NCI-H524 treated with DMSO at 0.1 percent for 48 hours (cell line): ENCODE data around the gene PTCD1.
"Not testable (repeated sequence)": the region's sequence is repeated elsewhere in the genome, so short reads cannot be mapped to it uniquely, and the experiment has no call there.

Source experiments
- DNase-seq: peaks from one replicate; lab custom pipeline; 2025; lab: John Stamatoyannopoulos, UW

Gene PTCD1

DNA sequence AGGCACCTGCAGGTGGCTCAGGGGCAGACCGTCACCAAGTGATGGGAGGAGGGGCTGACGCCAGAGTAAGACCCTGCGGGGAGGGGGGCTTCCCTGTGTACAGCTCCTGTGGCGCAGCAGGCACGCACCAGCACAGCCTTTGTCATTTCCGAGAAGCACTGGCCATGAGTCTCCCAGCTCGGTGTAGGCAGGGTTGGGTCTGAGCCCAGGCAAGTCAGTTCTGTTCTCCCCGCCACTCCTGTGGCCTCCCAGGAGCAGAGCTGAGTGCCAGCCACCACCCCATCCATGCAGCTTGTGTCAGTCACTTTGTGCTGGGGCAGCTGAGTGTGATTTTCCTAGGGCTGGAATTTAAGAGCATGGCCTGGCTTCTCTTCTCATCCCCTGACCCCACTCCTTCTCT is 13.3 kb upstream of the PTCD1 start:
- DNase-seq, result no peak

DNA sequence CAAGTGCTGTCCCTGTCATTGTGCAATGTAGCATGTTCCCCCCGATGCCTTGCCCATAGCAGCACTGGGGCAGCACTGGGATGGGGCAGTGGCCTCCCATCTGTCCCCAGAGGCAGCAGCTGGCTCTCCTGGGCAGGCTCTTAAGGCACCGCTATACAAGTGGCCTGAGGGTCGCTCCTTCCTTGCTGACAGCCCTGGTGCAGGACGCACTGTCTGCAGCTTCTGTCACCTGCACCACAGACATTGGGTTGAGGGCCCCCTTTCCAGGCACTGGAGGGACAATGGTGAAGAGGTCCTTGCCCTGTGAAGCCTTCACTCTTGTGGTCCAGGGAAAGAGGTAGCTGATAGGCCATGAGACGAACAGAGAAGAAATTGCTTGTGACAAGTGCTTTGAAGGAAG is 10.7 kb upstream of the PTCD1 start:
- no peak for DNase-seq

DNA sequence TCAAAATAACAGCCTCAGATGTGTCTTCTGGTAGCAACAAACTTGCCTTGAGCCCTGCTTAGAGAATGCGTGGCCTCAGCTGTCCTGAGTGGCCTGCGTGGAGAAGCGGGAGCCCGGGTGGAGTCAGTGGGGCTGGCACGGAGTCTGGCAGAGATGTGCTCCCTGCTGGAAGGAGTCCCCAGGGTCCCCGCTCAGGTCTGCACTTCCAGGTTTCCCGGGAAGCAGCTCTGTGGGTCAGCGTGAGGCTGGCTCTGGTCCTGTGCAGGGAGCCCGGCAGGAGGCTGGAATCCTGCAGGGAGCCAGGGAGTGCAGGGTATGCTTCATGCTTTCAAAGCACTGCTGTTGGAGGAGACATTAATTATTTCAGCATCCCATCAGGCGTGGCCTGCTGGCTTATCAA is 10.3 kb upstream of the PTCD1 start:
- DNase-seq, result no peak

DNA sequence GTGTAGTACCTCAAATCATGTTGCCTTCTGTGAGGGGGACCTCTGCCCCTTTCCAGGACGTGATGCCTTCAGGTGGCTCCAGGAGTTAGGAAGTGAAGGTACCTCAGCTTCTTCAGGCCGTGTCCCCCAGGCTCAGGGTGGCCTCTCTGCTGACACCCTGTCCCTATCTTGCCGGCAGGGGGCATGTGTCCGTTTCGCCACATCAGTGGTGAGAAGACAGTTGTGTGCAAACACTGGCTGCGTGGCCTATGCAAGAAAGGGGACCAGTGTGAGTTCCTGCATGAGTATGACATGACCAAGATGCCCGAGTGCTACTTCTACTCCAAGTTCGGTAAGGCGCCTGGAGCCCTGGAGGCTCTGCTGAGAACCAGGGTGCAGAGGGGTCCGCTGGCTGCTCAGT is 9.3 kb upstream of the PTCD1 start:
- DNase-seq, result no peak

DNA sequence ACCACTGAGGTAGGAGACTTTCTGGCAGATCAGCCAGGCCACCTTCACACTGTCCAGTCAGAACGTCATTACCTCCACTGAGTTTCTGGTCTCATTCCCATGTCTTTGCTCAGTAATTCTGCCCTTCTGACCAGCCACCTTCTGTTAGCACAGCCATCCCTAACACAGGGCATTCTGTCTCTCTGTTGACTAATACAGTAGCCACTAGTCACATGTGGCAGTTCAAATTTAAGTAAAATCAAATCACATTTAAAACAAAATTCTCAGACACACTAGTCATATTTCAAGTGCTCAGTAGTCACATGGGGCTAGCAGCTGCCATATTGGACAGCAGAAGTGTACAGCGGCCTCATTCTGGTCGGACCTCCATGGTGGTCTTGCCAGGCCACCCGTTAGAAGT is 7.5 kb upstream of the PTCD1 start:
- DNase-seq, result no peak

DNA sequence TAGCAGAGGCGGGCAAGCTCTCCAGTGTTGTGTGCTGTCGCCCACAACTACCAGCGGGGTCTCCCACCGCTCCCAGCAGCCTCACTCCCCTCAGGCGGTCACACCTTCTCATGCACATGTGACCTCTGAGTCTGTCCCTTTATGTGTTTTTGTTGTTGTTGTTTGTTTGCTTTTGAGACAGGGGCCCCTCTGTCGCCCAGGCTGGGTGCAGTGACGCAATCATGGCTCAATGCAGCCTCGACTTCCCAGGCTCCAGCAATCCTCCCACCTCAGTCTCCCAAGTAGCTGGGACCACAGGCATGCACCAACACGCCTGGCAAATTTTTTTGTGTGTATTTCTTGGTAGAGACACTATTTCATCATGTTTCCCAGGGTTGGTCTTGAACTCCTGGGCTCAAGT is 1.6 kb upstream of the PTCD1 start:
- DNase-seq, result no peak

DNA sequence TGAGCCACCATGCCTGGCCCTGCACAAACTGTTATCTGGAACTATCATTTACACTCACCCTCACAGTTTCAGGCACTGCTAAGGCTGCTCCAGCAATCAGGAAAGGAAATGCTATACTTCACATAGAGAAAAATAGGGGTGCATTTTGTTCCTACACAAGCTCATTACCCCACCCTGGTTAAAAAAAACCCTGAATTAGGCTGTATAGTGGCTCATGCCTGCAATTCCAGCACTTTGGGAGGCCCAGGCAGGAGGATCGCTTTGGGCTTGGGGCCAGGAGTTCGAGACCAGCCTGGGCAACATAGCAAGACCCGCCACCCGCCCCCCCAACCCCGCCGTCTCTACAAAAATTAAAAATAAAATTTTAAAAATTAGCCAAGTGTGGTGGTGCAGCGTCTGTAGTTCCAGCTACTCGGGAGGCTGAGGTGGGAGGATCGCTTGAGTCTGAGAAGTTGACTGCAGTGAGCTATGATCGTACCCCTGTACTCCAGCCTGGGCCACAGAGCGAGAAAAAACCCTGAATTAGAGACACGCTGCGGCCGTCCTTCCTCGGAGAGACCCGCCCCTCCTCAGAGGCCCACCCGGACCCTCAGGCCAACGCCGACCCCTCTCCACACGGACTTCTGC is 539 bp downstream of the PTCD1 start:
- DNase-seq, result no peak

DNA sequence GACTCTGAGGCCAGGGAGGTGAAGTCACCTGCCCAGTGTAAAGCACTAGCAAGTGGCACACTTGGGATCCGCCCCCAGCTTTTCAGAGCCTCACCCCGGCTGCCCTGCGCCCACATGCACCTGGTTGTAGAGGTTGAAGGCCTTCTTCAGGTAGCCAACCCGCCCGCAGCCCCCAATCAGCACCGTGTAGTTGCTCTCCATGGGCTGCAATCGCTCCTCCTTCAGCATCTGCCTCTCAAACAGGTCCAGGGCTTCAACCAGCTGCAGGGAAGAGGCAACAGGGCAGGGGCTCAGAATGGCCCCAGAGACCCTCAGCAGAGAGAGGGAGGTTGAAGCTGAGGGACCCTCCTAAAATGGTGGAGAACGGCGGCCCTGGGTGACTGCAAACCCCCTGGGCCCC is 5.4 kb downstream of the PTCD1 start:
- DNase-seq, result no peak

DNA sequence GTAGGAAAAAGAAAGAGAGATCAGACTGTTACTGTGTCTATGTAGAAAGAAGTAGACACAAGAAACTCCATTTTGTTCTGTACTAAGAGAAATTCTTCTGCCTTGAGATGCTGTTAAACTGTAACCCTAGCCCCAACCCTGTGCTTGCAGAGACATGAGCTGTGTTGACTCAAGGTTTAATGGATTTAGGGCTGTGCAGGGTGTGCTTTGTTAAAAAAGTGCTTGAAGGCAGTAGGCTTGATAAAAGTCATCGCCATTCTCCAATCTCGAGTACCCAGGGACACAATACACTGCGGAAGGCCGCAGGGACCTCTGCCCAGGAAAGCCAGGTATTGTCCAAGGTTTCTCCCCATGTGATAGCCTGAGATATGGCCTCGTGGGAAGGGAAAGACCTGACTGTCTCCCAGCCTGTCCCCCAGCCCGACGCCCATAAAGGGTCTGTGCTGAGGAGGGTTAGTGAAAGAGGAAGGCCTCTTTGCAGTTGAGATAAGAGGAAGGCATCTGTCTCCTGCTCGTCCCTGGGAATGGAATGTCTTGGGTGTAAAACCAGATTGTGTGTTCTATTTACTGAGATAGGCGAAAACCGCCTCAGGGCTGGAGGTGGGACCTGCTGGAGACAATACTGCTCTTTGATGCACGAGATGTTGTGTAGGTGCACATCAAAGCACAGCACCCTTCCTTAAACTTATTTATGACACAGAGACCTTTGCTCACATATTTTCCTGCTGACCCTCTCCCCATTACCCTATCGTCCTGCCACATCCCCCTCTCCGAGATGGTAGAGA is 6.7 kb downstream of the PTCD1 start:
- DNase-seq, result not testable (repeated sequence)

DNA sequence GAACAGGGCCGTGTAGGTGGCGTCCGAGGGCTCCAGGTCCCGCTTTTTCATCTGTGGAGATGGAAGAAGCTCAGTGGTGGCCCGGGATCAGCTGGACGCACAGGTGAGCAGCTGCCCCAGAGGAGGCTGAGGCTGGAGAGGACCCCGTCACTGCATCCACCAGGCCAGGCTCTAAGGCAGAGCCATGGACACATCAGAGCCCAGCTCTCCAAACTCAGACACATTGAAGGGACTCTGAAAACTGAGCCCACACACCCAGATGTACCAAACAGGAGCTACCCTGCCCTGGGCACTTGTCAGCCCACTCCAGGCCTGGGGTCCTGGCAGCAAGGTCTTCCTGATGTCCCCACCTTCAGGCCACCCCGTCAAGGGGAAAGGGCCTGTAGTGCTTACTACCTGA is 8.8 kb downstream of the PTCD1 start:
- no peak for DNase-seq

DNA sequence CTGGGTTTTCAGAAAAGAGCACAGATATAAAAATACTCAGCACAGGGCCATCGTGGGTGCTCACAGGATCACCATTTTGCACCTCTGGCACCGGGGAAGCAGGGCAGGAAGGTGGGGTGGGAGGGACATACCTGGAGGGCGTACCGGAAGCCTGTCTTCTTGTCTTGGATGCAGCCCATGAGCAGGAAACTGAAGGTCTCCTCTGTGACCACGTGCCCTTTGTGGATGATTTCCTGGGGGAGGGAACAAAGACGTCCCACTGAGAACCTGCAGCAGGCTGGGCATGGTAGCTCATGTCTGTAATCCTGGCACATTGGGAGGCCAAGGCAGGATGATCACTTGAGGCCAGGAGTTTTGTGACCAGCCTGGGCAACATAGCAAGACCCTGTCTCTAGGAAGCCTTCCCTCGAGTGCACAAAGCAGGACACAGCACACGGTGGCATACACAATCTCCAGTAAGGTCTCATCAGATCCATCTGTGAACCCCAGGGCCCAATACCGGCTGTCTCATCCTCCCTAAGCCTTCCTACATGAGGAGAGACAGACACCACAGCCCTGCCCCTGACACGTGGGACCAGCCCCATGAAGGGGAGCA is 9.5 kb downstream of the PTCD1 start:
- DNase-seq, result no peak

DNA sequence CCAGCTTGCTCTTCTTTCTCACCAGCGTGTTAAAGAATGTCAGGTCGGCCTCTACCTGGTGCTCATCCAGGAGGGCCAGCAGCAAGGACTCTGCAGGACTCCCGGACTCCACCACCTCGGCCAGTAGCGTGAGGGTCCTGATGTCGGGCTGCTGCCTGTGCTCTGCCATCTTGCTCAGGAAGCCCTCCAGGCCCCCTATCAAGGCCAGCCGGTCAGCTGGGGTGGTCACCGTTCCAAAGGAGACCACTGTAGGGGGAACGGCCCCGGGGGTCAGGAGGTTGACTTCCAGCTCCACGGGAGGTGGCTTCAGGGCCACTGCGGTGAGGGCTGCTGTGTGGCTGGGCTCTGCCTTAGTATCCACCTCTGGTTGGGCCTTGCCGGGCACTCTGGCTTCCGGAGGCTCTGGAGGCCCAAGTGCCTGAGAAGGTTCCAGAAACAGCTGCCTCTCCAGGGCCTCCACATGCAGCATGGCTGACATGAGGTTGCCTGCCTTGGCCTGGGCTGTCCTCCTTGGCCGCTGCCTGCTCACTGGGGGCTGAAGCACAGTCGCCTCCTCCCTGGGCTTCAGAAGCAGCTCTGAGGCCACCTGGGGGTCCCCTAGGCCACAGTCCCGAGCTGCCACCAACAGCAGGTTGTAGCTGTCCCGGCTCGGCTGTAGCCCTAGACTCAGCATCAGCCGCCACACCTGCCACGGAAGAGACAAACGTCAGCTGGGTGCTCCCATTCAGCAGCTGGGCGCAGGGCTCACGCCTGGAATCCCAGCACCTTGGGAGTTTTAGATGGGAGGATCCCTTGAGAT is 13.5 kb downstream of the PTCD1 start:
- no peak for DNase-seq

DNA sequence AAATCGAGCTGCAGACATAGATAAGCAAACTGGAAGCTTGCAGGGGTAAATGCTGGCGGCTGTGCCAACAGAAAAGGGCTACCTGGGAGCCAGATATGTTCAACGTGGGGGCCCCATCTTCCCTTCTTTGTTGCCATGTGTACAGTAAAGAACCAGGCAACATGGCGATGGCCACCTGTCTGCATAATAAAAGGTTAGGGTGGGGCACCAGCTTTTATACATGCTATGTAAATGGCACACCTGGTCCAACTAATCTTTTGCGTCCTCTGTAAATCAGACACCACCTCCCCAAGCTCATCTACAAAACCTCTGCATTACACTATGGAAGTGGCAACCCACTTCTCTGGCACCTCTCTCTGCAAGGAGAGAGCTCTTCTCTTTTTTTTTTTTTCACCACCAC is 16.0 kb downstream of the PTCD1 start:
- no peak for DNase-seq

DNA sequence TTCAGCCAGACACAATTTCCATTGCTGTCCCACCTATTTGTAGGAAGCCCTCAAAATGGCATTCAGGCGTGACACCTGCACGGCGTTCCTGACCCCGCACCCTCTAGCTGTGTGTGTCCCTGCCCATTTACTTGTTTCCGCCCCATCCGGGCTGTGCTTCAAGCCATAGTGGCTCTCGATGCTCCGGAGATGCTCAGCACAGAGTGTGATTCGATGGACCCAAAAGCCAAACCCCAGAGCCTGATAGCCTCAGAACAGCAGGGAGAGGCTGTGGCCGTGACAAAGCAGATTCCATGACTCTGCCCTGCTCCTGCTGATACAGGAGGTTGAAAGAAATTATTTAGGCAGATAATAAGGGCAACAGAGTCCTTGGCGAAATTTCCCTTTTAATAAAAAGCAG is 16.4 kb downstream of the PTCD1 start:
- no peak for DNase-seq

DNA sequence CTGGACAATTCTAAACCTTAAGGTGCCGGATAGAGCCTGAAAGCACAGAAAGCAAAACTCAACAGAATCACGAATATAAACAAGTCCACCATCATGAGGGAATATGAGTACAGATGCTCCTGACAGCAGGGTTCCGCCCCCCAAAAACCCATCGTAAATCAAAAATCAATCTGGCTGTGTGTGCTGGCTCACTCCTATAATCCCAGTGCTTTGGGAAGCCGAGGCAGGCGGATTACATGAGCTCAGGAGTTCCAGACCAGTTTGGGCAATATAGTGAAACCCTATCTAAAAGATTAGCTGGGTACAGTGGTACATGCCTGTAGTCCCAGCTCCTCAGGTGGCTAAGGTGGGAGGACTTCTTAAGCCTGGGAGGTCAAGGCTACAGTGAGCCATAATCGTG is 17.6 kb downstream of the PTCD1 start:
- no peak for DNase-seq

DNA sequence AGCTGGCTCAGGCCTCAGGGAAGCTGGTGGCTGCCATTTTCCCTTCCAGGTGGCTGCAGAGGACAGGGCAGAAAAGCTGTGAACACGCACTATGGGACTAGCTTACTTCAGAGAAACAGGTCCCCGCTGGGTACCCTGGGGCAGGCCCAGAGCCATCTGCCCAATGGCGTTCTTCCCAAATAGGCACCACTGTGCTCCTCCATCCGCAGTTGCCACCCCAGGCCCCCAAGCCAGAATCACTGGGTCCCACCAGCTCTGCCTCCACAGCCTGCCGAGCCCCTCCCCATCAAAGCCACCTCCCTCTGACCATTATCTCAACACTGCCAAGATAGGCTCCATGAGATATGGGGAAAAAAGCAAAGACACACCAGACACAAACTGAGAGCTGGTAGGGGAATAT is 18.4 kb downstream of the PTCD1 start:
- no peak for DNase-seq

DNA sequence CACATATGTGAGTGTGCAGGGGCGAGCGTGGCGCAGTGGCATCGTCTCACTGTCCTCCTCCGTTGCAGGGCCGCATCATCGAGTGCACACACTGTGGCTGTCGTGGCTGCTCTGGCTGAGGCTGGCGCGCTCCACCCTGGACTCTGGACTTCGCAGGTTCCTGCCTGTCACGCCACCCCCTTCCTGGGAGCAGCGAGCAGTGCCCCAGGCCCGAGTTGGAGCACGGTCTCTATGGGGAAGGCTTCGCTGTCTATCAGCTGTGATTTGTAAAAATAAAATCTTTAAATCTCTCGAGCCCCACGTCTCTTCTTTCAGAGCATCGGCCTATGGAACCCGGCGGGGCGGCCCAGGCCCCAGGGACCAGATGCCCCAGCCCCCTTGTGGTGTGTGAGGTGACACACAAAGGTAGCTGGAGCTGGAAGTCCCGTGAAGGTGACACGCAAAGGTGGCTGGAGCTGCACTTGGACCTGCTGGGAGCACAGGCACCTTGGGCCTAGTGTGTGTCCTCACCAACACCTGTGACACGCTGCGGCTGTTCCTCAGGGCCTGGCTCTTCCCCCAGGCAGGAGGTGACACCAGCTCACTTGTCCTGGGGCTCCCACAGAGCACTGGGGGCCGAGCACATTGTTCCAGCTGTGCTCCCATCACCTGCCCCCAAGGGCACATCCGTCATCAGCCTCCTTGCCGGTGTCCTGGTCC is 19.1 kb downstream of the PTCD1 start:
- DNase-seq, result no peak

DNA sequence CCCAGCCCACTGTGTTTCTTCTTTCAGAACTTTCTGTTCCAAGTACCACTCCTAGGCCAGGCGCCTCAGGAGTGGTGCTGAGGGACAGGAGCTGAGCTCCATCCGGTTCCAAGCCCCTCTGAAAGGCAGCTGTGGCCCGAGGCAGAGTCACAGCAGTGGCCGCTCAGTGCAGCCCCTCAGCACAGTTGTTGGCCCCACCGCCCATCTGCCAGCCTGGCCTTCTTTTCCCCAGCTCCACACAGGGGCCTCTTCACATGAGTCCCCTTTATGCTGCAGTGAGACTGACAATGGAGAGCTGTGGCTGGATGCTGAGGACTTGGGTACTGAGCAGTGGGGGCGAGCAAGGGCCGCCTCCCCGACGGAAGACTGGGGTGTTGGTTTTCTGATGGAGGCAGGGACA is 20.3 kb downstream of the PTCD1 start:
- no peak for DNase-seq

DNA sequence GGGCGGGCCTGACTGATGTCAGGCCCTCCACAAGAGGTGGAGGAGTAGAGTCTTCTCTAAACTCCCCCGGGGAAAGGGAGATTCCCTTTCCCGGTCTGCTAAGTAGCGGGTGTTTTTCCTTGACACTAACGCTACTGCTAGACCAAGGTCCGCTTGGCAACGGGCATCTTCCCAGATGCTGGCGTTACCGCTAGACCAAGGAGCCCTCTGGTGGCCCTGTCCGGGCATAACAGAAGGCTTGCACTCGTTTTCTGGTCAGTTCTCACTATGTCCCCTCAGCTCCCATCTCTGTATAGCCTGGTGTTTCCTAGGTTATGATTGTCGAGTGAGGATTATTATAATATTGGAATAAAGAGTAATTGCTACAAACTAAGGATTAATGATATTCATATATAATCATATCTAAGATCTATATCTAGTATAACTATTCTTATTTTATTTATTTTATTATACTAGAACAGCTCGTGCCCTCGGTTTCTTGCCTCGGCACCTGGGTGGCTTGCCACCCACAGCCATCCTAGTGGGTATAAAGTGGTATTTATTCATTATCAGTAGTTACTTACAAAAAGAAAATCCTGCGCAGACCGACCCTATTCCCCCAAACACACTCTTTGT is 23.0 kb downstream of the PTCD1 start:
- not testable (repeated sequence) for DNase-seq

DNA sequence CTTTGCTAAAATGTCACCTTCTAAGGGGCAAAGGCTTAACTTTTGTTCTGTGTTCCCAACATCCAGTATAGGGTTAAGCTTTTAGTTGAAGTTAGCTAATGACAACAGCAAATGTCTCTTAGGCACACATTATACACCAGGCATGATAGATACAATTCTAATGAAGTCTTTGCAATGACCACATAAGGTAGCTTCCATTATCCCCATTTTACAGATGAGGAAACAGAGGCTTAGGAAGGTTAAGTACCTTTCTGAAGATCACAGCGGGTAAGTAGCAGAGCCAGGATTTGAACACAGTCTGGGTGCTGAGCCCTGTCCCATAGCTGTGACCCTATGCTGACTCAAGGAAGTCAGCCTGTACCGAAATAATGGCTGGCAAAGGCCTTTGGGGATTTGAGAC is 28.0 kb downstream of the PTCD1 start:
- no peak for DNase-seq

DNA sequence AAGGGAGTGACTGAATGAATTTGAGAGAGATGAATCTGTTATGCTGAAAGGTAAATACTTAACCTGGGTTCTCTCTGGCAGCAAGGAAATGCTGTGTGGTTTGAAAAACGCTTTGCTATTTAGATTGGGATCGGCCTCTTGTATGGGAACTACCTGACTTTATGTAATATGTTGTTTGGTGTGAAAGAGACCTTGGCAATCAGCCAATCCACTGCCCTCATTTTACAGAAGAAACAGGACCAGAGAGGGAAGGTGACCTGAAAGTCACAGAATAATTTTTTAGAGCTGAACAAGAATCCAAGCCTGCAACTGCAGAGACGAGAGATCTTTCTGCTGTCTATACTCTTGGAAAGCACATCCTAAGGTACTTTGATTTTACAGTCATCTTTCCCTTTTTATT is 28.8 kb downstream of the PTCD1 start:
- DNase-seq, result no peak

DNA sequence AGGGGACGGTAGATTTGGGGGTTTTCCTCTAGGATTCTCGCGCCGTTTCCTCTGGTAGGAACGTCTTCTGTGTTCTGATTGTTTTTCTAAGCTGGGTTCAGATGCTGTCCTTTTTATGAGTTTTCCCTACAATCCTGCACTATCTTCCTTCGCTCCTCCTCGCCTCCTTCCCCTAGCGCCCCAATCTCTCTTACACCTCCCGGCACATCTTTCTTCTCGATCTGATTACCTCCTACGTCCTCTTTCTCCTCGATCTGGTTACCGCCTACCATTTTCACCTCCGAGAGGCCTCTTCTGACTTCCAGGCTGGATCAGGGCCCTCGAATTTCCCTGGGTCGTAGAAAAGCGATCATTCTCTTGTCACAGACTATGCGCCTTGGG is 29.4 kb downstream of the PTCD1 start:
- DNase-seq, result no peak
